ENCODE measurements around the gene RNLS.

RNLS gene

DNA sequence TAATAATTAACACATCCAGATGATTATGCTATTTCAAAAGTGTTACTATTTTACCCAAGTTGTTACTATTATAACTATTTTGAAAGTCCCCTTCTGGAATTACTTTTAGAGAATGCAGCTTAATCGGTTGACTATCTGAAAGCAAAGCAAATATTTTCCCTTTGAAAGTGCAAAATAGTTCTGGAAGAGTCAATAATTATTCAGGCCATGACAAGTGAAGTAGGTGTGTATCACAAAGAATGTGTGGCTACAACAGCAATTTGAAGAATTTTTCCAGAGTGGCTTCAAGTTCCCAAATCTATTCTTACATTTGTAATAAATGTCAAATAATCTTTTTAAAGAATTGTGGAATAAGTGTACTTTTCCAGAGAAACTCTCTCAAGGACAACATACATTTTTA, 42.8 kb downstream of the RNLS start:
- Histone ChIP-seq H4K20me1 (ENCODE audit: insufficient read depth, low read length) (no peaks in the 10 kb centered on the region), H2AFZ (ENCODE audit: low read depth, low read length) (no peak overlapping the region), H3K9ac (ENCODE audit: low read length) (no peak overlapping the region), H3K27me3 (ENCODE audit: low read depth, low read length) (no peaks in the 10 kb centered on the region), H3K36me3 (replicated peaks; ENCODE audit: low read depth, low read length) (no peaks in the 10 kb centered on the region), H3K4me2 (ENCODE audit: low read length) (no peak overlapping the region), H3K9me3 (ENCODE audit: insufficient read depth, low read length) (no peaks in the 10 kb centered on the region), H3K79me2 (ENCODE audit: low read length) (no peaks in the 10 kb centered on the region), H3K27ac (ENCODE audit: low read length) (no peak overlapping the region), H3K4me3 (ENCODE audit: low read length) (no peak overlapping the region), H3K4me1 (ENCODE audit: low read length) (peaks cover 16% of the 10 kb centered on the region)
- TF ChIP-seq, protein P1, sequence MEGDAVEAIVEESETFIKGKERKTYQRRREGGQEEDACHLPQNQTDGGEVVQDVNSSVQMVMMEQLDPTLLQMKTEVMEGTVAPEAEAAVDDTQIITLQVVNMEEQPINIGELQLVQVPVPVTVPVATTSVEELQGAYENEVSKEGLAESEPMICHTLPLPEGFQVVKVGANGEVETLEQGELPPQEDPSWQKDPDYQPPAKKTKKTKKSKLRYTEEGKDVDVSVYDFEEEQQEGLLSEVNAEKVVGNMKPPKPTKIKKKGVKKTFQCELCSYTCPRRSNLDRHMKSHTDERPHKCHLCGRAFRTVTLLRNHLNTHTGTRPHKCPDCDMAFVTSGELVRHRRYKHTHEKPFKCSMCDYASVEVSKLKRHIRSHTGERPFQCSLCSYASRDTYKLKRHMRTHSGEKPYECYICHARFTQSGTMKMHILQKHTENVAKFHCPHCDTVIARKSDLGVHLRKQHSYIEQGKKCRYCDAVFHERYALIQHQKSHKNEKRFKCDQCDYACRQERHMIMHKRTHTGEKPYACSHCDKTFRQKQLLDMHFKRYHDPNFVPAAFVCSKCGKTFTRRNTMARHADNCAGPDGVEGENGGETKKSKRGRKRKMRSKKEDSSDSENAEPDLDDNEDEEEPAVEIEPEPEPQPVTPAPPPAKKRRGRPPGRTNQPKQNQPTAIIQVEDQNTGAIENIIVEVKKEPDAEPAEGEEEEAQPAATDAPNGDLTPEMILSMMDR (IDR thresholded peaks at IDR 0.05; ENCODE audit: low read depth, low read length), result no peak
- TF ChIP-seq EZH2phosphoT487 (IDR thresholded peaks at IDR 0.05; ENCODE audit: low read depth), result no peak

DNA sequence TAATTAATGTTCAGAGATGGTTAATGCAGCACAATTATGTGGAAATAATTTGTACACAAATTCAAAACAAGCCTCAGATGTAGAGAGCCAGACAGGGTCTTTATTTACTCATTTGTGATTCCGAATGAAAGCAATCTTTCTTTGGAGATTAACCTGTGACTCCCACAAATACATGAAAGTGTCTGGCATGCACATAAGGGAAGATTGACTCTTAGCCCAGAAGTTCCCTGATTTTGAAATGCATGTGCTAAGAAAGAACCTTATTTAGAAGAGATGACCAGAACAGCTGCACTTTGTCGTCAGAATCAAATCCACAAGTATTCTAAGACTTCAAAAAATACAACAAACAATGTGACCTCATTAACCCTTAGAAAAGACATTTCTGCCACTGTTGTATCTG, 45.1 kb downstream of the RNLS start:
- Histone ChIP-seq H4K20me1 (ENCODE audit: insufficient read depth, low read length) (no peaks in the 10 kb centered on the region), H3K4me2 (ENCODE audit: low read length) (no peak overlapping the region), H3K4me3 (ENCODE audit: low read length) (no peak overlapping the region), H3K4me1 (ENCODE audit: low read length) (no peaks in the 10 kb centered on the region), H3K27ac (ENCODE audit: low read length) (no peak overlapping the region), H3K27me3 (ENCODE audit: low read depth, low read length) (no peaks in the 10 kb centered on the region), H2AFZ (ENCODE audit: low read depth, low read length) (no peak overlapping the region), H3K9me3 (ENCODE audit: insufficient read depth, low read length) (no peaks in the 10 kb centered on the region), H3K36me3 (replicated peaks; ENCODE audit: low read depth, low read length) (no peaks in the 10 kb centered on the region), H3K9ac (ENCODE audit: low read length) (no peak overlapping the region), H3K79me2 (ENCODE audit: low read length) (no peaks in the 10 kb centered on the region)
- TF ChIP-seq EZH2phosphoT487 (IDR thresholded peaks at IDR 0.05; ENCODE audit: low read depth), result no peak
- TF ChIP-seq, protein P1 (IDR thresholded peaks at IDR 0.05; ENCODE audit: low read depth, low read length), result no peak

DNA sequence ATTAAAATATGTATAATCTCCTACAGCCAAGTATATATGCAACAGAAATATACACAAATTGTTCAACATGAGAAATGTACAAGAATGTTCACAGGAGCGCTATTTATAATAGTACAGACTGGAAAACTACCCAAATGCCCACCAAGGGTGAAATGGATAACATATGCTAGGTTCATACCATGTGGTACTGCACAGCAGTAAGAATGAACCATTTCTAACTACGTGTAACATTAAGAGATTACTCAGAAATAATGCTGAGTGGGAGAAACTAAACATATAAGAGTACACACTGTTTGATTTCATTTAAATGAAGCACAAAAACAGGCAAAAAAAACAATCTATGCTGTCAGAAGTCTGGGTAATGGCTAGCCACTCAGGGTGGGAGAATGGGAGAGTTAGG, 45.8 kb downstream of the RNLS start:
- H3K4me2 ChIP-seq (ENCODE audit: low read length), result no peak overlapping the region
- no peaks in the 10 kb centered on the region for H4K20me1 ChIP-seq (ENCODE audit: insufficient read depth, low read length)
- H3K79me2 ChIP-seq (ENCODE audit: low read length), result no peaks in the 10 kb centered on the region
- H3K9ac ChIP-seq (ENCODE audit: low read length), result no peak overlapping the region
- no peaks in the 10 kb centered on the region for H3K27me3 ChIP-seq (ENCODE audit: low read depth, low read length)
- no peaks in the 10 kb centered on the region for H3K9me3 ChIP-seq (ENCODE audit: insufficient read depth, low read length)
- no peak overlapping the region for H2AFZ ChIP-seq (ENCODE audit: low read depth, low read length)
- H3K27ac ChIP-seq (ENCODE audit: low read length), result no peak overlapping the region
- TF ChIP-seq, protein P1 (IDR thresholded peaks at IDR 0.05; ENCODE audit: low read depth, low read length), result no peak
- no peak for TF ChIP-seq EZH2phosphoT487 (IDR thresholded peaks at IDR 0.05; ENCODE audit: low read depth)
- H3K4me3 ChIP-seq (ENCODE audit: low read length), result no peak overlapping the region
- H3K4me1 ChIP-seq (ENCODE audit: low read length), result no peaks in the 10 kb centered on the region
- H3K36me3 ChIP-seq (replicated peaks; ENCODE audit: low read depth, low read length), result no peaks in the 10 kb centered on the region

DNA sequence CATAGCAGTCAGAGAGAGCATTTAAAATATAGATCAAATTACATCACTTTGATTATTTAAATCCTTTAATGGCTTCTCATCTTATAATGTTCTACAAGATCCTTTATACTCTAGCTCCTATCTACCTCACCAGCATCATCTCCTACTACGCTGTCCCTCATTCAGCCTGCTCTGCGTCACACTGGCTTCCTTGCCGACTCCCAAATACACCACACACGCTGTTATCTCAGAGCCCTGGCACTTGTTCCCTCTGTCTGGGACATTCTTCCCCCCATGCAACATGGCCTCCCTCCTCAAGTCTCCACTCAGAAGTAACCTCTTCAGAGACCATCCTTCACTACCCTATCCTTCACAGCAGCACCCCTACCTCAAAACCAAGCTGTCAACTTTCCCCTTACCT, 46.7 kb downstream of the RNLS start:
- H3K4me1 ChIP-seq (ENCODE audit: low read length), result no peaks in the 10 kb centered on the region
- H3K27me3 ChIP-seq (ENCODE audit: low read depth, low read length), result no peaks in the 10 kb centered on the region
- H3K27ac ChIP-seq (ENCODE audit: low read length), result no peak overlapping the region
- H3K9ac ChIP-seq (ENCODE audit: low read length), result no peak overlapping the region
- H3K36me3 ChIP-seq (replicated peaks; ENCODE audit: low read depth, low read length), result no peaks in the 10 kb centered on the region
- H3K79me2 ChIP-seq (ENCODE audit: low read length), result no peaks in the 10 kb centered on the region
- H2AFZ ChIP-seq (ENCODE audit: low read depth, low read length), result no peak overlapping the region
- no peaks in the 10 kb centered on the region for H4K20me1 ChIP-seq (ENCODE audit: insufficient read depth, low read length)
- TF ChIP-seq EZH2phosphoT487 (IDR thresholded peaks at IDR 0.05; ENCODE audit: low read depth), result no peak
- TF ChIP-seq, protein P1 (IDR thresholded peaks at IDR 0.05; ENCODE audit: low read depth, low read length), result no peak
- no peak overlapping the region for H3K4me3 ChIP-seq (ENCODE audit: low read length)
- no peak overlapping the region for H3K4me2 ChIP-seq (ENCODE audit: low read length)
- H3K9me3 ChIP-seq (ENCODE audit: insufficient read depth, low read length), result no peaks in the 10 kb centered on the region
